ENCODE data around the gene DNAJC6. TPM values are rescaled to one million over a fixed set of nuclear protein-coding genes. Genes with fewer than 3 reads are reported as not detected.

DNAJC6 gene
- total and polyA plus RNA-seq, 2 of the 13 experiments (the other 11 are each of a cell fraction or from before 2014, with no cell fraction given): 1.0 to 1.6 TPM

- Histone ChIP-seq H3K9ac (ENCODE audit: insufficient read depth, low read depth, low read length) (no peak overlapping the region), H3K36me3 (replicated peaks in 1 of 2; ENCODE audit: control insufficient read depth in 1 of 2, insufficient read depth in 2 of 2, low read length in 2 of 2) (no peaks in the 10 kb centered on the region), H3K27ac (ENCODE audit: extremely low read length, insufficient read depth, low read length) (no peak overlapping the region), H3K9me3 (ENCODE audit: low read length) (no peaks in the 10 kb centered on the region), H3K4me1 (ENCODE audit: insufficient read depth, low read length) (peaks cover 12% of the 10 kb centered on the region; the same call in 1 of the 2 replicates), H2AFZ (ENCODE audit: low read length) (no peak overlapping the region), H3K4me3 (replicated peaks in 1 of 3; ENCODE audit: insufficient read depth in 1 of 3, low read depth in 2 of 3, low read length in 3 of 3) (no peak overlapping the region), H3K27me3 (ENCODE audit: control insufficient read depth in 1 of 2, insufficient read depth in 2 of 2, low read length in 2 of 2) (no peaks in the 10 kb centered on the region), H3K79me2 (ENCODE audit: insufficient read depth, low read length) (no peaks in the 10 kb centered on the region), H4K20me1 (ENCODE audit: insufficient read depth, low read length) (no peaks in the 10 kb centered on the region), H3K4me2 (ENCODE audit: low read depth, low read length) (no peak overlapping the region)
- POLR2A ChIA-PET: no interaction called here
- in situ Hi-C loops (cut with HindIII; ENCODE audit: extremely low pct_ligation_motif_present, low pct_unique_long_range_greater_than_20kb) (no loop called here), intact Hi-C loops (cut with micrococcal nuclease; ENCODE audit: unreplicated experiment) (no loop called here)
- CTCF ChIA-PET (ENCODE audit: low intra/inter-chr PET ratio, low total read pairs): no interaction called here
- no TSS peak for BruUV-seq (replicated peaks)
- DNase-seq (ENCODE audit: low spot score) (no peak), ATAC-seq (no peak), FAIRE-seq (no peak)
- no peak for TF ChIP-seq DNMT3B (CRISPR knock-in tag; conservative IDR thresholded peaks at IDR 0.05)
- no peak for TF ChIP-seq ZNF326 (CRISPR knock-in tag; IDR thresholded peaks at IDR 0.05; ENCODE audit: borderline replicate concordance)
- TF ChIP-seq ISX (CRISPR knock-in tag; conservative IDR thresholded peaks at IDR 0.05): no peak
- TF ChIP-seq ZNF329 (CRISPR knock-in tag; IDR thresholded peaks at IDR 0.05; ENCODE audit: low read depth): no peak
- no peak for TF ChIP-seq MIXL1 (CRISPR knock-in tag; IDR thresholded peaks at IDR 0.05)
- no peak for TF ChIP-seq ZNF44 (CRISPR knock-in tag; IDR thresholded peaks at IDR 0.05)
- TF ChIP-seq FOXK1 (CRISPR knock-in tag; IDR thresholded peaks at IDR 0.05; ENCODE audit: borderline replicate concordance, low read depth): no peak
- no peak for TF ChIP-seq MTF2 (CRISPR knock-in tag; IDR thresholded peaks at IDR 0.05; ENCODE audit: borderline replicate concordance)
- WGBS (ENCODE audit: low lambda C conversion rate): 83% methylated on average over 1 of the region's 3 CpGs
Observed at GRCh38 chr1:65386439-65386838, 77.1 kb downstream of the DNAJC6 start.

- Histone ChIP-seq H3K27ac (ENCODE audit: extremely low read length, insufficient read depth, low read length) (no peak overlapping the region), H3K4me3 (replicated peaks in 1 of 3; ENCODE audit: insufficient read depth in 1 of 3, low read depth in 2 of 3, low read length in 3 of 3) (no peak overlapping the region), H2AFZ (ENCODE audit: low read length) (no peak overlapping the region), H3K9me3 (ENCODE audit: low read length) (no peaks in the 10 kb centered on the region), H3K79me2 (ENCODE audit: insufficient read depth, low read length) (no peaks in the 10 kb centered on the region), H3K27me3 (ENCODE audit: control insufficient read depth in 1 of 2, insufficient read depth in 2 of 2, low read length in 2 of 2) (no peaks in the 10 kb centered on the region), H3K4me2 (ENCODE audit: low read depth, low read length) (no peak overlapping the region), H3K4me1 (ENCODE audit: insufficient read depth, low read length) (peaks cover 12% of the 10 kb centered on the region; the same call in 1 of the 2 replicates), H3K9ac (ENCODE audit: insufficient read depth, low read depth, low read length) (no peak overlapping the region), H3K36me3 (replicated peaks in 1 of 2; ENCODE audit: control insufficient read depth in 1 of 2, insufficient read depth in 2 of 2, low read length in 2 of 2) (no peaks in the 10 kb centered on the region), H4K20me1 (ENCODE audit: insufficient read depth, low read length) (no peaks in the 10 kb centered on the region)
- POLR2A ChIA-PET: no interaction called here
- ATAC-seq: no peak
- WGBS (ENCODE audit: low lambda C conversion rate): 89% methylated on average over 2 of the region's 2 CpGs
- no peak for DNase-seq (ENCODE audit: low spot score)
- in situ Hi-C loops (cut with HindIII; ENCODE audit: extremely low pct_ligation_motif_present, low pct_unique_long_range_greater_than_20kb): no loop called here
- BruUV-seq (replicated peaks): no TSS peak
- FAIRE-seq: no peak
- CTCF ChIA-PET (ENCODE audit: low intra/inter-chr PET ratio, low total read pairs): no interaction called here
- intact Hi-C loops (cut with micrococcal nuclease; ENCODE audit: unreplicated experiment): no loop called here
- no peak for TF ChIP-seq ZNF512 (CRISPR knock-in tag; IDR thresholded peaks at IDR 0.05)
- TF ChIP-seq ELK4 (CRISPR knock-in tag; IDR thresholded peaks at IDR 0.05; ENCODE audit: borderline replicate concordance): no peak
- no peak for TF ChIP-seq KDM4B (CRISPR knock-in tag; IDR thresholded peaks at IDR 0.05)
- TF ChIP-seq ZNF275 (CRISPR knock-in tag; IDR thresholded peaks at IDR 0.05; ENCODE audit: borderline replicate concordance): no peak
- TF ChIP-seq ZBTB26 (CRISPR knock-in tag; IDR thresholded peaks at IDR 0.05; ENCODE audit: borderline replicate concordance): no peak
- no peak for TF ChIP-seq ZEB1 (IDR thresholded peaks at IDR 0.05; ENCODE audit: insufficient replicate concordance, low read depth)
- no peak for TF ChIP-seq ZNF274 (CRISPR knock-in tag; IDR thresholded peaks at IDR 0.05)
Observed at GRCh38 chr1:65387821-65388220, 78.5 kb downstream of the DNAJC6 start.
